GM12892 (cell line): Measurements from ENCODE around the gene AZU1.

ENCODE experiments used
- POLR2A ChIP-seq: IDR thresholded peaks from 2 replicates; pipeline ENCODE4 v1.6.1; 2011; ENCODE audit warnings: low read depth, low read length, control low read depth
- POLR2AphosphoS5 ChIP-seq: IDR thresholded peaks from 2 replicates; pipeline ENCODE4 v1.6.1; 2011; ENCODE audit warnings: low read depth, low read length, control low read depth
- TAF1 ChIP-seq: IDR thresholded peaks from 2 replicates; pipeline ENCODE4 v1.6.1; 2011; ENCODE audit warnings: low read depth, mild to moderate bottlenecking, control low read depth, low read length, borderline replicate concordance

- TF ChIP-seq POLR2A = no peak
- TF ChIP-seq POLR2AphosphoS5 = no peak
- TF ChIP-seq TAF1 = no peak
Observed at GRCh38 chr19:861756-862580, 34.3 kb downstream of the AZU1 start.
